PFSK-1 (cell line): Measurements from ENCODE around the gene SIM1.

Source experiments
- FOXP2 ChIP-seq: optimal IDR thresholded peaks from 2 replicates; pipeline ENCODE3; 2011; ENCODE audit warnings: borderline replicate concordance, control low read depth, inconsistent platforms; ENCODE audit not compliant: insufficient read depth; ENCODE audit errors: extremely low read length, extremely low read depth
- REST ChIP-seq, 2 experiments: IDR thresholded peaks; 2 replicates each; pipeline versions ENCODE4 v1.6.1 to v1.8.0; 2011 to 2012; ENCODE audit warnings: low read depth in 2 of 2, low read length in 2 of 2, control low read depth in 1 of 2, inconsistent platforms in 1 of 2, mild to moderate bottlenecking in 1 of 2, moderate library complexity in 1 of 2; ENCODE audit not compliant: insufficient read depth in 1 of 2

- TF ChIP-seq FOXP2 (no peak), REST (IDR thresholded peaks at IDR 0.05; ENCODE audit: insufficient read depth in 1 of 2, low read depth in 2 of 2, low read length in 2 of 2) (no peak)
Measured at GRCh38 chr6:100433726-100434435, 30.8 kb downstream of the SIM1 start.
